Astrocyte (in vitro differentiated cells and primary cell): ENCODE data around the gene ADGRB3. TPM values are rescaled to one million over a fixed set of nuclear protein-coding genes. Genes with fewer than 3 reads are reported as not detected.
"Not testable (repeated sequence)": the region's sequence is repeated elsewhere in the genome, so short reads cannot be mapped to it uniquely, and the experiment has no call there.

ENCODE experiments used
- DNase-seq: peaks from one replicate; pipeline ENCODE4 v3.0.0-alpha.2; 2010; ENCODE audit warnings: low read depth
- FAIRE-seq: peaks from 2 replicates; lab custom pipeline; 2011; peaks lifted over from hg19 to GRCh38; lab: Jason Lieb, UNC
- H2AFZ ChIP-seq: 2 replicates; pipeline ENCODE4 v1.6.0; 2012; ENCODE audit warnings: low read depth, low read length, inconsistent platforms
- H3K27ac ChIP-seq: 2 replicates; pipeline ENCODE4 v1.5.1; 2011; ENCODE audit warnings: low read depth, low read length, inconsistent platforms
- H3K27me3 ChIP-seq: 2 replicates; pipeline ENCODE4 v1.6.0; 2011; ENCODE audit warnings: low read length, inconsistent platforms; ENCODE audit not compliant: insufficient read depth
- H3K36me3 ChIP-seq: 2 replicates; pipeline ENCODE4 v1.5.1; 2011; ENCODE audit warnings: low read length, inconsistent platforms; ENCODE audit not compliant: insufficient read depth
- H3K4me1 ChIP-seq: 2 replicates; pipeline ENCODE4 v1.5.1; 2011; ENCODE audit warnings: low read length, inconsistent platforms; ENCODE audit not compliant: insufficient read depth
- H3K4me2 ChIP-seq: 2 replicates; pipeline ENCODE4 v1.6.0; 2012; ENCODE audit warnings: low read length, inconsistent platforms
- H3K4me3 ChIP-seq: 2 replicates; pipeline ENCODE4 v1.5.1; 2011; ENCODE audit warnings: low read depth, mild to moderate bottlenecking, low read length, inconsistent platforms; ENCODE audit not compliant: insufficient read depth
- H3K79me2 ChIP-seq: 2 replicates; pipeline ENCODE4 v1.6.0; 2012; ENCODE audit warnings: mild to moderate bottlenecking, low read length, inconsistent platforms; ENCODE audit not compliant: insufficient read depth
- H3K9ac ChIP-seq: 2 replicates; pipeline ENCODE4 v1.6.0; 2012; ENCODE audit warnings: mild to moderate bottlenecking, low read length, inconsistent platforms
- H3K9me3 ChIP-seq: 2 replicates; pipeline ENCODE4 v1.5.1; 2012; ENCODE audit warnings: low read depth, mild to moderate bottlenecking, low read length, inconsistent platforms; ENCODE audit not compliant: insufficient read depth
- H4K20me1 ChIP-seq: 2 replicates; pipeline ENCODE4 v1.6.0; 2012; ENCODE audit warnings: low read length, inconsistent platforms; ENCODE audit not compliant: insufficient read depth
- H3K27ac Mint-ChIP-seq: one replicate; pipeline ENCODE4 v1.8.0; 2021; ENCODE audit warnings: mild to moderate bottlenecking, mixed read lengths; ENCODE audit not compliant: unreplicated experiment
- H3K27me3 Mint-ChIP-seq: one replicate; pipeline ENCODE4 v1.8.0; 2021; ENCODE audit warnings: low read depth, mixed read lengths; ENCODE audit not compliant: unreplicated experiment
- H3K36me3 Mint-ChIP-seq: one replicate; pipeline ENCODE4 v1.8.0; 2021; ENCODE audit warnings: low read depth, mixed read lengths; ENCODE audit not compliant: unreplicated experiment
- H3K4me1 Mint-ChIP-seq: one replicate; pipeline ENCODE4 v1.8.0; 2021; ENCODE audit warnings: low read depth, mixed read lengths; ENCODE audit not compliant: unreplicated experiment
- H3K4me3 Mint-ChIP-seq: one replicate; pipeline ENCODE4 v1.8.0; 2021; ENCODE audit warnings: mild to moderate bottlenecking, moderate library complexity, mixed read lengths; ENCODE audit not compliant: unreplicated experiment
- H3K9me3 Mint-ChIP-seq: one replicate; pipeline ENCODE4 v1.8.0; 2021; ENCODE audit warnings: mild to moderate bottlenecking, mixed read lengths; ENCODE audit not compliant: unreplicated experiment
- EZH2 ChIP-seq: IDR thresholded peaks from 2 replicates; pipeline ENCODE4 v1.6.1; 2012; ENCODE audit warnings: mild to moderate bottlenecking, low read length, inconsistent platforms; ENCODE audit not compliant: insufficient read depth
- total RNA-seq: library from RNA; stranded (reverse); gene quantifications from 2 replicates; pipeline ENCODE4 v1.2.1, GENCODE V29; 2021
- TF ChIP-seq, protein P1 (sequence below): IDR thresholded peaks from 2 replicates; pipeline ENCODE4 v1.5.1; 2011; ENCODE audit warnings: low read depth, mild to moderate bottlenecking, inconsistent platforms, low read length, moderate library complexity; ENCODE audit not compliant: insufficient read depth

Gene ADGRB3
- total RNA-seq, 1 donor from 2014 or later: 0.77 TPM

DNA sequence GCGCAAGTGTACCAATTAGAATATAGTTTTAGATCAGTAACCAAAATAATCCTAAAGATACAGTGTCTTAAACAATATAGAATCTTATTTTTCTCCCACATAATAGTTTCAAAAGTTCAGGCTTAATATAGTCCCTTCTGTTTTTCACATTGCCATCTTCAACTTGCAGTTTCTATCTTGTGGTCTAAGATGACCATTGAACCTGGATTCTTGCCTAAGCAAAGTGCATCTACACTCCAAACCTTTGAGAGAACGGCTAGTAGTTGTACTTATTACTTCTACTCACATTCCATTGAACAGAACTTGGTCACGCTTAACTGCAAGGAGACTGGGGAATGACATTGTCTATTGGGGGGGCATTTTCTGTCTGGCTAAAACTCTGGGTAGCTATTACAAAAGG, 788.7 kb downstream of the ADGRB3 start:
- Histone ChIP-seq H3K4me1 (no peaks in the 10 kb centered on the region), H3K9me3 (no peaks in the 10 kb centered on the region), H3K27me3 (no peaks in the 10 kb centered on the region), H3K79me2 (no peaks in the 10 kb centered on the region), H3K4me3 (no peak overlapping the region), H3K27ac (no peak overlapping the region), H3K4me2 (no peak overlapping the region), H3K36me3 (no peaks in the 10 kb centered on the region), H4K20me1 (no peaks in the 10 kb centered on the region), H2AFZ (no peak overlapping the region), H3K9ac (no peak overlapping the region)
- no peak for DNase-seq
- H3K9me3 Mint-ChIP-seq: no peaks in the 10 kb centered on the region
- TF ChIP-seq, protein P1, sequence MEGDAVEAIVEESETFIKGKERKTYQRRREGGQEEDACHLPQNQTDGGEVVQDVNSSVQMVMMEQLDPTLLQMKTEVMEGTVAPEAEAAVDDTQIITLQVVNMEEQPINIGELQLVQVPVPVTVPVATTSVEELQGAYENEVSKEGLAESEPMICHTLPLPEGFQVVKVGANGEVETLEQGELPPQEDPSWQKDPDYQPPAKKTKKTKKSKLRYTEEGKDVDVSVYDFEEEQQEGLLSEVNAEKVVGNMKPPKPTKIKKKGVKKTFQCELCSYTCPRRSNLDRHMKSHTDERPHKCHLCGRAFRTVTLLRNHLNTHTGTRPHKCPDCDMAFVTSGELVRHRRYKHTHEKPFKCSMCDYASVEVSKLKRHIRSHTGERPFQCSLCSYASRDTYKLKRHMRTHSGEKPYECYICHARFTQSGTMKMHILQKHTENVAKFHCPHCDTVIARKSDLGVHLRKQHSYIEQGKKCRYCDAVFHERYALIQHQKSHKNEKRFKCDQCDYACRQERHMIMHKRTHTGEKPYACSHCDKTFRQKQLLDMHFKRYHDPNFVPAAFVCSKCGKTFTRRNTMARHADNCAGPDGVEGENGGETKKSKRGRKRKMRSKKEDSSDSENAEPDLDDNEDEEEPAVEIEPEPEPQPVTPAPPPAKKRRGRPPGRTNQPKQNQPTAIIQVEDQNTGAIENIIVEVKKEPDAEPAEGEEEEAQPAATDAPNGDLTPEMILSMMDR: no peak
- no peak for TF ChIP-seq EZH2
- no peak for FAIRE-seq
- H3K4me3 Mint-ChIP-seq: no peak overlapping the region
- no peak overlapping the region for H3K27ac Mint-ChIP-seq
- H3K27me3 Mint-ChIP-seq: no peaks in the 10 kb centered on the region
- H3K4me1 Mint-ChIP-seq: no peaks in the 10 kb centered on the region
- H3K36me3 Mint-ChIP-seq: no peaks in the 10 kb centered on the region

GRCh38 chr6:69424581-69424980, 789.5 kb downstream of the ADGRB3 start:
- Histone ChIP-seq H3K4me3 (no peak overlapping the region), H3K4me2 (no peak overlapping the region), H3K36me3 (no peaks in the 10 kb centered on the region), H3K9ac (no peak overlapping the region), H3K27me3 (no peaks in the 10 kb centered on the region), H2AFZ (no peak overlapping the region), H3K27ac (no peak overlapping the region), H4K20me1 (no peaks in the 10 kb centered on the region), H3K4me1 (no peaks in the 10 kb centered on the region), H3K9me3 (no peaks in the 10 kb centered on the region), H3K79me2 (no peaks in the 10 kb centered on the region)
- DNase-seq: no peak
- Mint-ChIP-seq H3K27me3 (no peaks in the 10 kb centered on the region), H3K36me3 (no peaks in the 10 kb centered on the region), H3K4me1 (no peaks in the 10 kb centered on the region), H3K9me3 (no peaks in the 10 kb centered on the region), H3K27ac (no peak overlapping the region), H3K4me3 (no peak overlapping the region)
- no peak for FAIRE-seq
- TF ChIP-seq EZH2: no peak
- TF ChIP-seq, protein P1: no peak

DNA sequence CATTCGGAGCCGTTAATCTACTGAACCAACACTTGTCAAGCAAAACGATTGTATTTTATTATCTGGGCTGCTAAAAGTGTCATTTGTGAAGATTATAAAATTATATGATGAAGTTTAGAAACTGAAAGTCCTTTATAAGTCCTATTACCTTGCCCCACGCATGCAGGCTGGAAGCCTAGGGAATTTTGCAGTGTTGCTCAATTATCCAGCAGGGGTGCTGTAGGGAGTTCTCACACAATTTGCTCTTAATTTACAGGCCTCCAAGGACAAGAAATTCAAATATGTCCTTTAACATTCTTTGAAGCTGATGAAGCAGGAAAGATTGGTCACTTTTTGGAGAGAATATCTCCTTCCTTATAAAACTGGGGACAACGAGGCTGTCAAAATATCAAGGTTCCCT, 792.8 kb downstream of the ADGRB3 start:
- no peak for DNase-seq

DNA sequence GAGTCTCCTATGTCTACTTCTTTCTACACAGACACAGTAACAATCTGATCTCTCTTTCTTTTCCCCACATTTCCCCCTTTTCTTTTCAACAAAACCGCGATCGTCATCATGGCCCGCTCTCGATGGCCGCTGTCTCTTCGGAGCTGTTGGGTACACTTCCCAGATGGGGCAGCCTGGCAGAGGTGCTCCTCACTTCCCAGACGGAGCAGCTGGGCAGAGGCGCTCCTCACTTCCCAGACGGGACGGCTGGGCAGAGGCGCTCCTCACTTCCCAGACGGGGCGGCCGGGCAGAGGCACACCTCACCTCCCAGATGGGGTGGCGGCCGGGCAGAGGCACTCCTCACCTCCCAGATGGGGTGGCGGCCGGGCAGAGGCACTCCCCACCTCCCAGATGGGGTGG, 797.1 kb downstream of the ADGRB3 start:
- H3K4me3 ChIP-seq, H3K27ac ChIP-seq, H3K9me3 ChIP-seq, FAIRE-seq, H3K27me3 Mint-ChIP-seq, H3K9me3 Mint-ChIP-seq, H3K36me3 Mint-ChIP-seq, H3K4me2 ChIP-seq, H3K36me3 ChIP-seq, H3K79me2 ChIP-seq, H3K27ac Mint-ChIP-seq, H2AFZ ChIP-seq, H3K27me3 ChIP-seq, H3K9ac ChIP-seq, H3K4me1 ChIP-seq, H3K4me3 Mint-ChIP-seq, H4K20me1 ChIP-seq, H3K4me1 Mint-ChIP-seq, DNase-seq: not testable (repeated sequence)

More for the DNA sequence above, 792.8 kb downstream of the ADGRB3 start:
- Histone ChIP-seq H3K4me3 (no peak overlapping the region), H3K79me2 (no peaks in the 10 kb centered on the region), H3K4me2 (no peak overlapping the region), H4K20me1 (no peaks in the 10 kb centered on the region), H3K9me3 (no peaks in the 10 kb centered on the region), H3K36me3 (no peaks in the 10 kb centered on the region), H3K9ac (no peak overlapping the region), H3K27ac (no peak overlapping the region), H3K4me1 (no peaks in the 10 kb centered on the region), H2AFZ (no peak overlapping the region), H3K27me3 (no peaks in the 10 kb centered on the region)
- TF ChIP-seq, protein P1: no peak
- TF ChIP-seq EZH2: no peak
- FAIRE-seq: no peak
- no peaks in the 10 kb centered on the region for H3K9me3 Mint-ChIP-seq
- no peak overlapping the region for H3K4me3 Mint-ChIP-seq
- no peaks in the 10 kb centered on the region for H3K36me3 Mint-ChIP-seq
- H3K4me1 Mint-ChIP-seq: no peaks in the 10 kb centered on the region
- no peaks in the 10 kb centered on the region for H3K27me3 Mint-ChIP-seq
- no peak overlapping the region for H3K27ac Mint-ChIP-seq
